HL-60 (cell line): ENCODE data around the gene PRMT3.
"Not testable (repeated sequence)": the region's sequence is repeated elsewhere in the genome, so short reads cannot be mapped to it uniquely, and the experiment has no call there.

Experiments used
- DNase-seq, 2 experiments: peaks; one replicate each; pipeline ENCODE4 v3.0.0-alpha.2; 2010 to 2020; ENCODE audit warnings: low read depth in 1 of 2, low spot score in 1 of 2
- H3K27ac ChIP-seq: fragments of 250-450 bp; sonication (Bioruptor Pico); replicated peaks from 2 replicates; pipeline ENCODE4 v1.5.1; 2020; ENCODE audit warnings: mild to moderate bottlenecking, moderate library complexity
- H3K27me3 ChIP-seq: fragments of 250-450 bp; sonication (Bioruptor Pico); 2 replicates; pipeline ENCODE4 v1.5.1; 2021; ENCODE audit warnings: mild to moderate bottlenecking, moderate library complexity; ENCODE audit not compliant: insufficient read depth, poor library complexity, severe bottlenecking
- H3K4me3 ChIP-seq: replicated peaks from 2 replicates; pipeline ENCODE4 v1.5.1; 2011; ENCODE audit warnings: mild to moderate bottlenecking, control low read depth, low read length; ENCODE audit not compliant: insufficient read depth
- GABPA ChIP-seq: IDR thresholded peaks from 2 replicates; pipeline ENCODE4 v1.6.1; 2012; ENCODE audit warnings: low read depth
- POLR2AphosphoS5 ChIP-seq: IDR thresholded peaks from 2 replicates; pipeline ENCODE4 v1.6.1; 2012; ENCODE audit warnings: low read depth
- SPI1 ChIP-seq: IDR thresholded peaks from 2 replicates; pipeline ENCODE4 v1.6.1; 2012; ENCODE audit warnings: low read depth, mild to moderate bottlenecking, borderline replicate concordance
- TF ChIP-seq, protein P1 (sequence below): IDR thresholded peaks from 2 replicates; pipeline ENCODE4 v1.6.1; 2012; ENCODE audit warnings: low read depth; ENCODE audit not compliant: insufficient replicate concordance
- TF ChIP-seq, protein P2 (sequence below): IDR thresholded peaks from one replicate; pipeline ENCODE4 v1.5.1; 2011; ENCODE audit warnings: low read length, control low read depth, inconsistent platforms; ENCODE audit not compliant: insufficient read depth

PRMT3 gene

DNA sequence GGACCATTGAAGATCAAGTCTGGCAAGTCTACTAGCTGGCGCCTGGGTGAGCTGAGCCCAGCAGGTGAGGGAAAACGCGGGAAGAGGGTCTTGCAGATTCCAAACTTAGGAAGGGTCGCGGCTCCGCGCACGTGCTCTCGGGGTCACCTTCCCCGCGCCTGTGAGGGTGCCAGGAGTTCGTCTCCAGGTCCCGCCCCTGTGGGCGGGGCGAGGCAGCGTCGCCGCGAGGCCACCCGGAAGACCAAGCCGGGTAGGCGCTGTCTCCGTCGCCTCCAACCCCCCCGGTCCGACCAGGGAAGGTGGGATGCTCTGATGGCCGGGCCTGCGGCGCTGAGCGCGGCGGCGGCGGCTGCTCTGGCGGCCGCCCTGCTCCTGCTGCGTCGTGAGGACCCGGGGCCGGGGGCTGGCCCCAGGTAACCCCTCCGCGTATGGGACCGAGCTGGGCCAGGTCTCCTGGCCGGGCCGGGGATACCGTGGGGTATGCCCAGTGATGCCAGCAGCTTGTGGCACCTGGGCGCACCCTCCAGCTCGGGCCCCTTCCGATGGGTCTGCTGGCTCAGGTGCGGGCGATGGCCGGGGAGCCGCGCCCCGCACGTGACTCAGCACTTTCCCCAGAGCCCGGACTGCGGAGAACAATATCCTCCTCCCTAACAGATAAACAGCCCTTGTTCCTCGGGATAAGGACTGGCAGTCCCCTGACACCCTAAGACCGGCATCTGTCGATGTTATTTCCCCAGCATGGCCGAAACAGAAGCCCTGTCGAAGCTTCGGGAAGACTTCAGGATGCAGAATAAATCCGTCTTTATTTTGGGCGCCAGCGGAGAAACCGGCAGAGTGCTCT lies 23.8 kb upstream of the PRMT3 start, which contains the start of gene HTATIP2:
Gene HTATIP2, plus strand, starts transcription at position 215 of the 841 bp plus-strand sequence. Its CDS starts 524 bp downstream, at position 739.
- Histone ChIP-seq H3K4me3 (peak within 1 kb of the TSS; percentile 66), H3K27me3 (no peaks in the 10 kb centered on the region), H3K27ac (no peak within 1 kb of the TSS; the same call in none of the 2 replicates)
- TF ChIP-seq POLR2AphosphoS5, result peak; percentile 47; the same call in 1 of the 2 replicates
- TF ChIP-seq, protein P1, sequence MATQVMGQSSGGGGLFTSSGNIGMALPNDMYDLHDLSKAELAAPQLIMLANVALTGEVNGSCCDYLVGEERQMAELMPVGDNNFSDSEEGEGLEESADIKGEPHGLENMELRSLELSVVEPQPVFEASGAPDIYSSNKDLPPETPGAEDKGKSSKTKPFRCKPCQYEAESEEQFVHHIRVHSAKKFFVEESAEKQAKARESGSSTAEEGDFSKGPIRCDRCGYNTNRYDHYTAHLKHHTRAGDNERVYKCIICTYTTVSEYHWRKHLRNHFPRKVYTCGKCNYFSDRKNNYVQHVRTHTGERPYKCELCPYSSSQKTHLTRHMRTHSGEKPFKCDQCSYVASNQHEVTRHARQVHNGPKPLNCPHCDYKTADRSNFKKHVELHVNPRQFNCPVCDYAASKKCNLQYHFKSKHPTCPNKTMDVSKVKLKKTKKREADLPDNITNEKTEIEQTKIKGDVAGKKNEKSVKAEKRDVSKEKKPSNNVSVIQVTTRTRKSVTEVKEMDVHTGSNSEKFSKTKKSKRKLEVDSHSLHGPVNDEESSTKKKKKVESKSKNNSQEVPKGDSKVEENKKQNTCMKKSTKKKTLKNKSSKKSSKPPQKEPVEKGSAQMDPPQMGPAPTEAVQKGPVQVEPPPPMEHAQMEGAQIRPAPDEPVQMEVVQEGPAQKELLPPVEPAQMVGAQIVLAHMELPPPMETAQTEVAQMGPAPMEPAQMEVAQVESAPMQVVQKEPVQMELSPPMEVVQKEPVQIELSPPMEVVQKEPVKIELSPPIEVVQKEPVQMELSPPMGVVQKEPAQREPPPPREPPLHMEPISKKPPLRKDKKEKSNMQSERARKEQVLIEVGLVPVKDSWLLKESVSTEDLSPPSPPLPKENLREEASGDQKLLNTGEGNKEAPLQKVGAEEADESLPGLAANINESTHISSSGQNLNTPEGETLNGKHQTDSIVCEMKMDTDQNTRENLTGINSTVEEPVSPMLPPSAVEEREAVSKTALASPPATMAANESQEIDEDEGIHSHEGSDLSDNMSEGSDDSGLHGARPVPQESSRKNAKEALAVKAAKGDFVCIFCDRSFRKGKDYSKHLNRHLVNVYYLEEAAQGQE, result no peak
- DNase-seq, result peak; percentile 37 to 49

DNA sequence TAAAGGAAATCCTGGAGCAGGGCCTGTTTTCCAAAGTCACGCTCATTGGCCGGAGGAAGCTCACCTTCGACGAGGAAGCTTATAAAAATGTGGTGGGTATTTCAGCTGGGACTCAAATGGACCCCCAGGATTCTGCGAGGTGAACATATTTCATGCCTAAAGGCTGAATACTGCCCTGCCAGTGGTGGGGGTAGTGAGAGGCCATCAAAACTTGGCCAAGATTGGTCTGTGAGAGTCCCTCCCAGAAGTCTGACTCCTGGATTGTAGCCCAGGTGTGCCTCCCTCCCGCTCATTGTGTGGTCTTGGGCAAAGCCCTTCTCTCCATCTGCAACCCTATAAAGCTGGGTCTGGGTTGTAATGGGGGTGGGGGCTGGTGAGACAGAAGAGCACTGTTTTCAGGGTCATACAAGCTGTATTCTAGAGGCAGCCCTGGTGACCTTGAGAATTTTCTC lies 23.1 kb upstream of the PRMT3 start:
- DNase-seq, result no peak
- Histone ChIP-seq H3K27me3 (no peaks in the 10 kb centered on the region), H3K27ac (no peak overlapping the region; the same call in 1 of the 2 replicates), H3K4me3 (peak overlapping the region; percentile 66)
- TF ChIP-seq, protein P2, sequence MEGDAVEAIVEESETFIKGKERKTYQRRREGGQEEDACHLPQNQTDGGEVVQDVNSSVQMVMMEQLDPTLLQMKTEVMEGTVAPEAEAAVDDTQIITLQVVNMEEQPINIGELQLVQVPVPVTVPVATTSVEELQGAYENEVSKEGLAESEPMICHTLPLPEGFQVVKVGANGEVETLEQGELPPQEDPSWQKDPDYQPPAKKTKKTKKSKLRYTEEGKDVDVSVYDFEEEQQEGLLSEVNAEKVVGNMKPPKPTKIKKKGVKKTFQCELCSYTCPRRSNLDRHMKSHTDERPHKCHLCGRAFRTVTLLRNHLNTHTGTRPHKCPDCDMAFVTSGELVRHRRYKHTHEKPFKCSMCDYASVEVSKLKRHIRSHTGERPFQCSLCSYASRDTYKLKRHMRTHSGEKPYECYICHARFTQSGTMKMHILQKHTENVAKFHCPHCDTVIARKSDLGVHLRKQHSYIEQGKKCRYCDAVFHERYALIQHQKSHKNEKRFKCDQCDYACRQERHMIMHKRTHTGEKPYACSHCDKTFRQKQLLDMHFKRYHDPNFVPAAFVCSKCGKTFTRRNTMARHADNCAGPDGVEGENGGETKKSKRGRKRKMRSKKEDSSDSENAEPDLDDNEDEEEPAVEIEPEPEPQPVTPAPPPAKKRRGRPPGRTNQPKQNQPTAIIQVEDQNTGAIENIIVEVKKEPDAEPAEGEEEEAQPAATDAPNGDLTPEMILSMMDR, result no peak
- TF ChIP-seq POLR2AphosphoS5 (no peak), GABPA (no peak), SPI1 (no peak)
- TF ChIP-seq, protein P1, result no peak

GRCh38 chr11:20365465-20365864 lies 22.1 kb upstream of the PRMT3 start:
- not testable (repeated sequence) for DNase-seq, H3K27ac ChIP-seq, H3K27me3 ChIP-seq, H3K4me3 ChIP-seq

DNA sequence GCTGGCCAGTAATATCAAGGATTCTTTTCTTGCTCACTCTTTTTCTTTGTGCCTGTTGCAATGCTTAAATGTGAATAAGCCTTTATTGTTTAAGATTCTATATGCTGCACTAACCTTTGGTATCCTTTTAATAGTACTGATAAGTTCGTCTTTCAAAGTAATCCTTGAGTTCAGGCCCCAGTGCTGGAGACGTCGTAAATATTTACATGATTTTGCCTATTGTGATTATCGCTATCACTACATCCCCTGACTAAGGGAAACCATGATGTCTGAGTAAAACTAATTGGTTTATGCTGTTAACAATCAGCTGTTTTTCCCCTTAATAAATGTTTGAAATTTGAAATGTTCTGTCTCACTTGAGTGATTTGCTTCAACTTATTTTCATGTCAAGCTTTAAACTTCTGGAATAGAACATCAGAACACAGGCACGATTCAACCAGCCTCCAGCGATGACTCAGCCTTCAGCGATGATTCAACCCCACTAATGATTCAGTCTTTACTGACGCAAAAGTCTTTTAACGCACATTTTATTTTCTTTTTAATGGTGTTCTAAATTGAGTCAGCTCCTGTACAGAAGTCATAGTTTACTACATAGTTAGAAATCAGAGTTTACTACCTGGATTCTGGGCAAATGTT lies 20.1 kb upstream of the PRMT3 start:
- TF ChIP-seq GABPA, result no peak
- TF ChIP-seq SPI1, result no peak
- TF ChIP-seq, protein P2, result no peak
- no peak for TF ChIP-seq POLR2AphosphoS5
- TF ChIP-seq, protein P1, result no peak
- H3K27me3 ChIP-seq, result no peaks in the 10 kb centered on the region
- H3K4me3 ChIP-seq, result no peak overlapping the region
- no peak overlapping the region for H3K27ac ChIP-seq
- peak in 1 of 2 experiments; percentile 28 for DNase-seq
